IMR-90 (cell line): ENCODE results near the gene LINC00632. TPM values are rescaled to one million over a fixed set of nuclear protein-coding genes. Genes with fewer than 3 reads are reported as not detected.

Source experiments
- ATAC-seq: fragments of 200-7000 bp; cut with Tn5 transposase; 2 replicates; pipeline ENCODE4 v1.9.1; 2020; ENCODE audit warnings: low read depth, mild to moderate bottlenecking, moderate library complexity
- BruUV-seq: library from RNA; stranded (reverse); fragments of 400-500 nt; replicated peaks from 2 replicates; lab custom pipeline; 2021; lab: Mats Ljungman, UMichigan
- CTCF ChIA-PET: fragments of 300-600 bp; formaldehyde crosslinking; extraction: SDS; loops from one replicate; lab custom pipeline; 2021; ENCODE audit warnings: antibody characterized with exemption; lab: Yijun Ruan, JAX
- POLR2A ChIA-PET: fragments of 300-600 bp; sonication (Branson Sonifier 250); formaldehyde crosslinking; loops from one replicate; lab custom pipeline; 2022; ENCODE audit warnings: antibody characterized with exemption; ENCODE audit not compliant: unreplicated experiment; lab: Charles Lee
- DNase-seq: peaks from one replicate; pipeline ENCODE4 v3.0.0; 2013
- H2AFZ ChIP-seq: replicated peaks from 2 replicates; pipeline ENCODE3; 2013; ENCODE audit warnings: low read length, mild to moderate bottlenecking; ENCODE audit not compliant: poor library complexity
- H2AK5ac ChIP-seq: 2 replicates; pipeline ENCODE4 v1.6.1; 2013; ENCODE audit warnings: low read depth, low read length, inconsistent platforms
- H2AK9ac ChIP-seq: replicated peaks from 2 replicates; pipeline ENCODE3; 2013; ENCODE audit warnings: mild to moderate bottlenecking, low read depth, low read length, moderate library complexity; ENCODE audit not compliant: poor library complexity
- H2BK120ac ChIP-seq: 2 replicates; pipeline ENCODE4 v1.6.1; 2013; ENCODE audit warnings: low read depth, low read length, inconsistent platforms
- H2BK15ac ChIP-seq: 3 replicates; pipeline ENCODE4 v1.6.1; 2013; ENCODE audit warnings: low read depth, low read length, inconsistent platforms
- H2BK20ac ChIP-seq: 2 replicates; pipeline ENCODE4 v1.6.1; 2013; ENCODE audit warnings: low read depth, mild to moderate bottlenecking, inconsistent platforms, low read length, moderate library complexity
- H2BK5ac ChIP-seq: 2 replicates; pipeline ENCODE4 v1.6.1; 2013; ENCODE audit warnings: mild to moderate bottlenecking, low read depth, low read length, inconsistent platforms; ENCODE audit not compliant: poor library complexity, severe bottlenecking
- H3K14ac ChIP-seq: replicated peaks from 2 replicates; pipeline ENCODE4 v1.6.1; 2013; ENCODE audit warnings: low read depth, low read length, inconsistent platforms
- H3K18ac ChIP-seq: 2 replicates; pipeline ENCODE4 v1.6.1; 2013; ENCODE audit warnings: low read depth, low read length, control low read depth
- H3K23ac ChIP-seq: 2 replicates; pipeline ENCODE4 v1.6.1; 2013; ENCODE audit warnings: low read depth, low read length, inconsistent platforms
- H3K27ac ChIP-seq: 2 replicates; pipeline ENCODE4 v1.5.1; 2013; ENCODE audit warnings: mild to moderate bottlenecking, control low read depth, low read length; ENCODE audit not compliant: insufficient read depth
- H3K27me3 ChIP-seq: 2 replicates; pipeline ENCODE4 v1.6.1; 2013; ENCODE audit warnings: low read length; ENCODE audit not compliant: control insufficient read depth, insufficient read depth
- H3K36me3 ChIP-seq: 2 replicates; pipeline ENCODE4 v1.6.1; 2013; ENCODE audit warnings: low read length, mixed read lengths; ENCODE audit not compliant: control insufficient read depth, insufficient read depth
- H3K4ac ChIP-seq: 2 replicates; pipeline ENCODE4 v1.6.1; 2013; ENCODE audit warnings: low read depth, low read length, inconsistent platforms
- H3K4me1 ChIP-seq: 2 replicates; pipeline ENCODE4 v1.6.1; 2013; ENCODE audit warnings: low read length, mixed read lengths; ENCODE audit not compliant: control insufficient read depth, insufficient read depth
- H3K4me2 ChIP-seq: 2 replicates; pipeline ENCODE4 v1.6.1; 2013; ENCODE audit warnings: low read depth, mild to moderate bottlenecking, control low read depth, low read length, moderate library complexity
- H3K4me3 ChIP-seq: 2 replicates; pipeline ENCODE4 v1.5.1; 2013; ENCODE audit warnings: low read depth, mild to moderate bottlenecking, control low read depth, low read length, moderate library complexity; ENCODE audit not compliant: insufficient read depth
- H3K56ac ChIP-seq: 2 replicates; pipeline ENCODE4 v1.6.1; 2013; ENCODE audit warnings: low read length, inconsistent platforms; ENCODE audit not compliant: insufficient read depth; ENCODE audit errors: extremely low read depth
- H3K79me1 ChIP-seq, 2 experiments: 2 replicates each; pipeline ENCODE4 v1.6.1; 2013; ENCODE audit warnings: low read length in 2 of 2, inconsistent platforms in 1 of 2, low read depth in 1 of 2
- H3K9ac ChIP-seq: 2 replicates; pipeline ENCODE4 v1.6.1; 2013; ENCODE audit warnings: low read depth, low read length, control low read depth
- H3K9me1 ChIP-seq: 2 replicates; pipeline ENCODE4 v1.6.1; 2013; ENCODE audit warnings: low read length, inconsistent platforms; ENCODE audit not compliant: insufficient read depth
- H3K9me3 ChIP-seq: 2 replicates; pipeline ENCODE4 v1.6.1; 2013; ENCODE audit warnings: low read length; ENCODE audit not compliant: control insufficient read depth, insufficient read depth
- H4K20me1 ChIP-seq: 2 replicates; pipeline ENCODE4 v1.6.1; 2013; ENCODE audit warnings: low read length, inconsistent platforms; ENCODE audit not compliant: insufficient read depth
- H4K5ac ChIP-seq: 2 replicates; pipeline ENCODE4 v1.6.1; 2013; ENCODE audit warnings: mild to moderate bottlenecking, low read depth, low read length, control low read depth
- H4K8ac ChIP-seq, 2 experiments: 2 replicates each; pipeline ENCODE4 v1.6.1; 2013; ENCODE audit warnings: low read depth in 2 of 2, low read length in 2 of 2, control low read depth in 1 of 2, inconsistent platforms in 1 of 2
- H4K91ac ChIP-seq: 2 replicates; pipeline ENCODE4 v1.6.1; 2013; ENCODE audit warnings: low read depth, low read length, inconsistent platforms; ENCODE audit not compliant: insufficient read depth
- CEBPB ChIP-seq: IDR thresholded peaks from 2 replicates; pipeline ENCODE4 v1.6.1; 2012; ENCODE audit warnings: low read depth, low read length, improper control_type of control experiment
- CHD1 ChIP-seq: IDR thresholded peaks from 2 replicates; pipeline ENCODE4 v1.6.1; 2012; ENCODE audit warnings: low read depth, low read length, improper control_type of control experiment
- RAD21 ChIP-seq: IDR thresholded peaks from 2 replicates; pipeline ENCODE4 v1.6.1; 2012; ENCODE audit warnings: low read length, improper control_type of control experiment
- RCOR1 ChIP-seq: IDR thresholded peaks from 2 replicates; pipeline ENCODE4 v1.6.1; 2012; ENCODE audit warnings: mild to moderate bottlenecking, low read length, improper control_type of control experiment; ENCODE audit not compliant: insufficient replicate concordance
- WGBS, 2 experiments: methylation state at CpG; one replicate each; pipeline versions ENCODE4 v1.1.5 to v1.1.7; 2013; ENCODE audit warnings: missing lambda C conversion rate in 2 of 2; ENCODE audit not compliant: insufficient read length in 1 of 2; ENCODE audit errors: extremely low coverage in 2 of 2; 5-methylcytosine and 5-hydroxymethylcytosine counted together
- dilution Hi-C: fragments of 300-500 bp; cut with HindIII; formaldehyde crosslinking; loops from one replicate; pipeline ENCODE4 v1.14.3; 2018; ENCODE audit warnings: low sequenced_read_pairs; ENCODE audit not compliant: unreplicated experiment
- in situ Hi-C: fragments of 300-500 bp; cut with MboI; formaldehyde crosslinking; loops from 3 replicates; pipeline ENCODE4 v1.14.3; 2019; ENCODE audit warnings: low sequenced_read_pairs, inconsistent platforms, mixed read lengths
- intact Hi-C: fragments of 100-400 bp; cut with micrococcal nuclease; formaldehyde crosslinking; loops from 2 replicates; pipeline ENCODE4 v1.10.0; 2022
- polyA plus RNA-seq, 3 experiments: library from polyadenylated mRNA; depleted of rRNA; stranded (reverse); fragments of >200 nt; gene quantifications; 2 replicates each; pipeline ENCODE4 v1.2.3, GENCODE V29; 2012; ENCODE audit warnings: low replicate concordance in 1 of 3
- total RNA-seq: library from RNA; depleted of rRNA; stranded (reverse); fragments of >200 nt; gene quantifications from 2 replicates; pipeline ENCODE4 v1.2.3, GENCODE V29; 2012

The LINC00632 gene
- total and polyA plus RNA-seq, 2 of the 4 experiments (the other 2 are of a cell fraction) = 7.2 to 25.0 TPM

DNA sequence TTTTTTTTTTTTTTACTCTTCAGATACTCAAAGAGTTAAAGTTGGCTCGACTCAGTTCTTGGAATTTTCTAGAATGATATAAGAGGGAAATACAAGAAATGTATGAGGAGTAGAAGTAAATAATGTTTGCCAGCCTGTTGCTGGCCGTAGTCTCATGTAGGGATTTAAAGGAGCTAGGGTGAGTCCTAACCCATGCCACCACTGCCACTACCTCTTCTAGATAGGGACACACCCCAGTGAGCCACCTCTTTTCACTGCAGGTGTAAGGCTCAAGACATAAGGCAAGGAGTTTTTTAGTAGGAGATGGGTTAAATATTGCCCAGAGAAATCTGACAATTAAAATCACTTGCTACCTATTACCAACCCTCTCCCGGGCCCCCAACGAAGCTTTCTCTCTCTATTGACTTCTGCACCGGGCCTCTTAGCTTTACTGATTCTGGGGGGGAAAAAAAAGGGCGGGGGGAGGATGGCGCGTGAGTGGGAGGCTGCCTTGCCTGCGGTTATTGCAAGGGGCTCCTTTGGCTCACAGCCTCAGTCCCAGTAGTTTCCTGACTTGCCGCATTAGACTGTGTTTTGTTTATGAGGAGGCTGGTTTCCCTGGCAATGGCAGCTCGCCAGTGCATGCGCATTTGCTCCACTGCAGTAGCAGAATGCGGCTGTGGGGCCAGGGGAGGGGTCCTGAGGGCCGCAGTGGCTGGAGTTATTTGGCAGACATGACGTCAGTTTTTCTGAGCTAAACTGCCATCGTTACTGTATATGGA is 3.0 kb downstream of the LINC00632 start:
- in situ Hi-C loops = no loop called here
- TF ChIP-seq CEBPB = no peak
- no peak for TF ChIP-seq CHD1
- no peak for TF ChIP-seq RAD21
- no peak for TF ChIP-seq RCOR1
- DNase-seq (peak; percentile 55), ATAC-seq (peak; percentile 78)
- Histone ChIP-seq H3K4ac (no peak overlapping the region), H3K36me3 (no peaks in the 10 kb centered on the region), H3K56ac (no peak overlapping the region), H3K23ac (no peak overlapping the region), H3K27ac (no peak overlapping the region), H3K9me3 (no peaks in the 10 kb centered on the region), H2AK9ac (no peak overlapping the region), H2BK20ac (no peak overlapping the region; the same call in 1 of the 2 replicates), H4K91ac (no peak overlapping the region), H4K8ac (no peak overlapping the region), H4K20me1 (no peaks in the 10 kb centered on the region), H3K79me1 (no peaks in the 10 kb centered on the region), H3K4me1 (no peaks in the 10 kb centered on the region), H3K27me3 (no peaks in the 10 kb centered on the region), H2AFZ (peak overlapping the region; percentile 34), H3K14ac (no peak overlapping the region), H3K9ac (no peak overlapping the region), H3K4me3 (peak overlapping the region; percentile 18; the same call in 1 of the 2 replicates), H3K4me2 (peak overlapping the region; percentile 70), H3K9me1 (no peaks in the 10 kb centered on the region), H2BK120ac (no peak overlapping the region), H4K5ac (no peak overlapping the region), H2BK15ac (no peak overlapping the region), H2BK5ac (no peak overlapping the region), H2AK5ac (no peak overlapping the region), H3K18ac (no peak overlapping the region)
- POLR2A ChIA-PET = no interaction called here
- CTCF ChIA-PET = no interaction called here
- 42% methylated on average over 4 of the region's 16 CpGs; no CpG with 5 or more reads in 1 of the 2 experiments for WGBS, 2 experiments
- no TSS peak for BruUV-seq
- dilution Hi-C loops = no loop called here
- intact Hi-C loops = no loop called here
